ENCODE results near the gene OLFML2A.

Gene OLFML2A

GRCh38 chr9:124780060-124780756, 3.3 kb downstream of the OLFML2A start:
- ChIA-PET CTCF (interaction anchor here (0.8 to 1.8 kb wide), 6 partner anchors 22 to 114 kb away, joined by 3 to 30 read pairs (median 3); partner anchors contain the start of gene WDR38), POLR2A (interaction anchor here (0.7 to 1.3 kb wide), 5 partner anchors 9 to 87 kb away, joined by 3 to 4 read pairs (median 4); partner anchors contain the start of gene NR6A1)
- TF ChIP-seq LEF1 (IDR thresholded peaks at IDR 0.05; ENCODE audit: borderline replicate concordance) (no peak), SP1 (IDR thresholded peaks at IDR 0.05) (no peak), CTBP1 (IDR thresholded peaks at IDR 0.05; ENCODE audit: borderline replicate concordance) (no peak), BHLHE40 (IDR thresholded peaks at IDR 0.05; ENCODE audit: borderline replicate concordance) (no peak), FOXK2 (IDR thresholded peaks at IDR 0.05) (no peak), L3MBTL2 (conservative IDR thresholded peaks at IDR 0.05) (no peak)
- no peak for DNase-seq (ENCODE audit: extremely low spot score)

GRCh38 chr9:124780757-124781151, 3.8 kb downstream of the OLFML2A start:
- POLR2A ChIA-PET, result no interaction called here
- CTCF ChIA-PET, result no interaction called here

GRCh38 chr9:124781967-124782660, 5.2 kb downstream of the OLFML2A start:
- ChIA-PET CTCF (interaction anchor here (2.1 kb wide), 1 partner anchor 71 kb away, joined by 6 read pairs; the partner anchor contains the start of gene WDR38), POLR2A (no interaction called here)
- no peak for DNase-seq (ENCODE audit: extremely low spot score)
- TF ChIP-seq BHLHE40 (IDR thresholded peaks at IDR 0.05; ENCODE audit: borderline replicate concordance), result no peak
- no peak for TF ChIP-seq TARDBP (IDR thresholded peaks at IDR 0.05)
- no peak for TF ChIP-seq L3MBTL2 (conservative IDR thresholded peaks at IDR 0.05)
- TF ChIP-seq NFRKB (IDR thresholded peaks at IDR 0.05), result no peak
- no peak for TF ChIP-seq FOXA1 (IDR thresholded peaks at IDR 0.05)
- no peak for TF ChIP-seq CTBP1 (IDR thresholded peaks at IDR 0.05; ENCODE audit: borderline replicate concordance)
- TF ChIP-seq FOXM1 (IDR thresholded peaks at IDR 0.05; ENCODE audit: borderline replicate concordance), result no peak
- no peak for TF ChIP-seq FOXK2 (IDR thresholded peaks at IDR 0.05)
- no peak for TF ChIP-seq SP1 (IDR thresholded peaks at IDR 0.05)
- no peak for TF ChIP-seq ZNF384 (IDR thresholded peaks at IDR 0.05)
- no peak for TF ChIP-seq ELF4 (IDR thresholded peaks at IDR 0.05)
- no peak for TF ChIP-seq SUZ12 (IDR thresholded peaks at IDR 0.05)
- TF ChIP-seq PKNOX1 (IDR thresholded peaks at IDR 0.05), result no peak
- no peak for TF ChIP-seq HDGF (IDR thresholded peaks at IDR 0.05; ENCODE audit: borderline replicate concordance)
- no peak for TF ChIP-seq ARNT (IDR thresholded peaks at IDR 0.05)
- no peak for TF ChIP-seq LEF1 (IDR thresholded peaks at IDR 0.05; ENCODE audit: borderline replicate concordance)

More at GRCh38 chr9:124780757-124781151, 3.8 kb downstream of the OLFML2A start:
- TF ChIP-seq SUZ12 (IDR thresholded peaks at IDR 0.05) (no peak), TARDBP (IDR thresholded peaks at IDR 0.05) (no peak), FOXK2 (IDR thresholded peaks at IDR 0.05) (no peak), ARNT (IDR thresholded peaks at IDR 0.05) (no peak), FOXA1 (IDR thresholded peaks at IDR 0.05) (no peak), CTBP1 (IDR thresholded peaks at IDR 0.05; ENCODE audit: borderline replicate concordance) (no peak), NFRKB (IDR thresholded peaks at IDR 0.05) (no peak)
- DNase-seq (ENCODE audit: extremely low spot score), result no peak

- ChIA-PET POLR2A (no interaction called here), CTCF (interaction anchor here (2.1 kb wide), 1 partner anchor 70 kb away, joined by 6 read pairs; the partner anchor contains the start of gene WDR38)
- DNase-seq (ENCODE audit: extremely low spot score), result no peak
- TF ChIP-seq LEF1 (IDR thresholded peaks at IDR 0.05; ENCODE audit: borderline replicate concordance) (no peak), SUZ12 (IDR thresholded peaks at IDR 0.05) (no peak), PKNOX1 (IDR thresholded peaks at IDR 0.05) (no peak), ZNF384 (IDR thresholded peaks at IDR 0.05) (no peak), L3MBTL2 (conservative IDR thresholded peaks at IDR 0.05) (no peak), SP1 (IDR thresholded peaks at IDR 0.05) (no peak), FOXA1 (IDR thresholded peaks at IDR 0.05) (no peak), BHLHE40 (IDR thresholded peaks at IDR 0.05; ENCODE audit: borderline replicate concordance) (no peak), CTBP1 (IDR thresholded peaks at IDR 0.05; ENCODE audit: borderline replicate concordance) (no peak), FOXM1 (IDR thresholded peaks at IDR 0.05; ENCODE audit: borderline replicate concordance) (no peak), ARNT (IDR thresholded peaks at IDR 0.05) (no peak), ELF4 (IDR thresholded peaks at IDR 0.05) (no peak), HDGF (IDR thresholded peaks at IDR 0.05; ENCODE audit: borderline replicate concordance) (no peak), NFRKB (IDR thresholded peaks at IDR 0.05) (no peak), TARDBP (IDR thresholded peaks at IDR 0.05) (no peak), FOXK2 (IDR thresholded peaks at IDR 0.05) (no peak)
Measured at GRCh38 chr9:124782661-124783574, 6.0 kb downstream of the OLFML2A start.

GRCh38 chr9:124783830-124784229, 6.9 kb downstream of the OLFML2A start:
- no peak for TF ChIP-seq HDGF (IDR thresholded peaks at IDR 0.05; ENCODE audit: borderline replicate concordance)
- no peak for TF ChIP-seq ARNT (IDR thresholded peaks at IDR 0.05)
- TF ChIP-seq FOXA1 (IDR thresholded peaks at IDR 0.05), result no peak
- no peak for TF ChIP-seq SP1 (IDR thresholded peaks at IDR 0.05)
- no peak for TF ChIP-seq CTBP1 (IDR thresholded peaks at IDR 0.05; ENCODE audit: borderline replicate concordance)
- TF ChIP-seq ZNF384 (IDR thresholded peaks at IDR 0.05), result no peak
- no peak for TF ChIP-seq TARDBP (IDR thresholded peaks at IDR 0.05)
- TF ChIP-seq PKNOX1 (IDR thresholded peaks at IDR 0.05), result no peak
- no peak for TF ChIP-seq L3MBTL2 (conservative IDR thresholded peaks at IDR 0.05)
- no peak for TF ChIP-seq ELF4 (IDR thresholded peaks at IDR 0.05)
- POLR2A ChIA-PET, result no interaction called here
- no peak for DNase-seq (ENCODE audit: extremely low spot score)
- CTCF ChIA-PET, result interaction anchor here (2.1 kb wide), 1 partner anchor 69 kb away, joined by 6 read pairs; the partner anchor contains the start of gene WDR38

All from HEK293T (cell line).